GM20000 (cell line): ENCODE data around the gene SIGLEC12.
"Not testable (repeated sequence)": the region's sequence is repeated elsewhere in the genome, so short reads cannot be mapped to it uniquely, and the experiment has no call there.

Experiments used
- DNase-seq: peaks from one replicate; pipeline ENCODE4 v3.0.0; 2012; ENCODE audit warnings: low spot score
- TF ChIP-seq, protein P1 (sequence below): IDR thresholded peaks from 2 replicates; pipeline ENCODE4 v1.5.1; 2012; ENCODE audit warnings: mild to moderate bottlenecking, control low read depth; ENCODE audit errors: extremely low read depth, missing control alignments

SIGLEC12 gene

DNA sequence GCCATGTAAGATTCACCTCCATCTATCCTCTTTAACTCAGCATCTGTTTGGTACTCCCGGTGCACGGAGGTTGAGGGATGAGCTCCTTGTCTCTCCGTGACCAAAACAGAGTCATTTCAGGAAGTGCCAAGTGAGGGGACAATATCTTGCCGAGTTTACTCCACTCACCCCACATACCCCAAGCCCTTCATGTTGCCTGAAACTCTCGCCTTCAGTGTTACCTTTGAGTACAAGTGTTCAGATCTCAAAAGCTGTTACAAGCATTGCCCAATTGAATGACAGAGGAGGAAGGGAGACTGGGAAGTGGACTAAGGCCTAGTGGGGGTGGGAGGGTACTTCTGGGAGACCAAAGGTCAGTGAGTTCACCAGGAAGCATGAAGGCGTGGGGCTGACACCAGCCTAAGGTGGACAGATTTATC lies 6.0 kb upstream of the SIGLEC12 start:
- TF ChIP-seq, protein P1, sequence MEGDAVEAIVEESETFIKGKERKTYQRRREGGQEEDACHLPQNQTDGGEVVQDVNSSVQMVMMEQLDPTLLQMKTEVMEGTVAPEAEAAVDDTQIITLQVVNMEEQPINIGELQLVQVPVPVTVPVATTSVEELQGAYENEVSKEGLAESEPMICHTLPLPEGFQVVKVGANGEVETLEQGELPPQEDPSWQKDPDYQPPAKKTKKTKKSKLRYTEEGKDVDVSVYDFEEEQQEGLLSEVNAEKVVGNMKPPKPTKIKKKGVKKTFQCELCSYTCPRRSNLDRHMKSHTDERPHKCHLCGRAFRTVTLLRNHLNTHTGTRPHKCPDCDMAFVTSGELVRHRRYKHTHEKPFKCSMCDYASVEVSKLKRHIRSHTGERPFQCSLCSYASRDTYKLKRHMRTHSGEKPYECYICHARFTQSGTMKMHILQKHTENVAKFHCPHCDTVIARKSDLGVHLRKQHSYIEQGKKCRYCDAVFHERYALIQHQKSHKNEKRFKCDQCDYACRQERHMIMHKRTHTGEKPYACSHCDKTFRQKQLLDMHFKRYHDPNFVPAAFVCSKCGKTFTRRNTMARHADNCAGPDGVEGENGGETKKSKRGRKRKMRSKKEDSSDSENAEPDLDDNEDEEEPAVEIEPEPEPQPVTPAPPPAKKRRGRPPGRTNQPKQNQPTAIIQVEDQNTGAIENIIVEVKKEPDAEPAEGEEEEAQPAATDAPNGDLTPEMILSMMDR: no peak
- DNase-seq: no peak

DNA sequence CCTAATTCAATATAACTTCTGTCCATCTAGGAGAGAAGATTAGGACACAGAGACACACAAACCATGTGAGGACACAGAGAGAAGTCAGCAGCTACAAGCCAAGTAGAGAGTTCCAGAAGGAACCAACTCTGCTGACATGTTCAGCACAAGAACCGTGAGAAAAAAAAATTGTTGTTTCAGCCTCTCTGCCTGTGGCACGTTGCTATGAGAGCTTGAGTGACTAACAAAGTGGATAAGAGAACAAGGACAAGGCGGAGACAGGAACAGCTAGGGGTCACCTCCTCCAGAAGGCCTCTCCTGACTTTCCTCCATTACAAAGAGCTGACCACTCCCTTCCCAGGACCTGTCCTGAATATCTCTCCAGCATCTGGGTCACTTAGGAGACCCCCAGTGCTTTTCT lies 5.6 kb upstream of the SIGLEC12 start:
- TF ChIP-seq, protein P1: no peak
- no peak for DNase-seq

DNA sequence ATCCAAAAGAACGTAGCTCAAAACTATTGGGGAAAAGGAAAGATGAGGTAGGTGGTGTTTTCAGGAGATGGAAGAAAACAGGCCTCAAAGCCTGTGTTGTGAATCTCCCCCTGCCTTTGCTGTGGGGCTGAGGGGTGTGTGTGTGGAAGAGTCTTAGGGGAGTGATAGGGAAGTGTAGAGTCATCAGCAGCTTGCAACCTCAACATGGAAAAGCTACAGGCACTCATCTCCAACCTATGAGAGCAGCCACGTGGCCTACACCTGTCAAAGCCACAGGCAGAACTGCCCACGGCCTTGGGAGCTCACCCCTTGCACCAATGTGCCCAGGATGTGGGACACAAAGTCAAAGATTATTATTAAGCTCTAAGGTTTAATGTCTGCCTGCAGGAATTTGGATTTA lies 4.3 kb upstream of the SIGLEC12 start:
- DNase-seq: no peak
- TF ChIP-seq, protein P1: no peak

DNA sequence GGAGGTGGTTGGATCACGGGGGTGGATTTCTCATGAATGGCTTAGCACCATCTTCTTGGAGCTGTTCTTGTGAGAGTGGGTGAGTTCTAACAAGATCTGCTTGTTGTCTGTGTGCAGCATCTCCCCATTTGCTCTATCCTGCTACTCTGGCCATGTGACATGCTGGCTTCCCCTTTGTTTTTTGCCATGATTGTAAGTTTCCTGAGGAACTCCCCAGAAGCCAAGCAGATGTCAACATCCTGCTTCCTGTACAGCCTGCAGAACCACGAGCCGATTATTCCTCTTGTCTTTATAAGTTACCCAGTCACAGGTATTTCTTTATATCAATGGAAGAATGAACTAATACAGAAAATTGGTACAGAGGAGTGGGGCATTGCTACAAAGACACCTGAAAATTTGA lies 2.3 kb upstream of the SIGLEC12 start:
- TF ChIP-seq, protein P1: no peak
- no peak for DNase-seq

DNA sequence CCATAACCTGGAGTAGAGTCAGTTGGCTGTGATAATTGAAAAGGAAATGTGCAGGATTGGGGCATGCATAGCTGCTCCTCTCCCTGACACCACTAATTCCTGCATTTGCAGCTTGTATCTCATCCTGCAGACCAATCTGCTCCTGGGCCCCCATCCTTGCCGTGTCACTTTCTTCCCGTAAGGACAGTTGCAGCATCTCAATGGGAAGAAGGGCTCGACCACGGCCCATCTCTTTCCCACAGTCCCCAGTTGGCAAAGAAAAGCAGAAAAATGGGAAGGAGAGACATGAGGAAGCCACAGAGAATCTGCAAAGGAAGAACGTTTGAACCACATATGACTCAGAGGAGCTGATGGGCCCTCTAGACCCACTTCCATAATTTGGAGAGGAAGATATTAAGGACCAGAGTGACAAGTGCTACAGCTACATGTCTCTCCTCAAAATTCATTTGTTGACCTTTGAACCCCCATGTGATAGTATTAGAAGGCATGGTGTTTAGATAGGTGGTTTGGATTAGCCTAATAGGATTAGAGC lies 1.8 kb upstream of the SIGLEC12 start:
- TF ChIP-seq, protein P1: no peak
- DNase-seq: no peak

DNA sequence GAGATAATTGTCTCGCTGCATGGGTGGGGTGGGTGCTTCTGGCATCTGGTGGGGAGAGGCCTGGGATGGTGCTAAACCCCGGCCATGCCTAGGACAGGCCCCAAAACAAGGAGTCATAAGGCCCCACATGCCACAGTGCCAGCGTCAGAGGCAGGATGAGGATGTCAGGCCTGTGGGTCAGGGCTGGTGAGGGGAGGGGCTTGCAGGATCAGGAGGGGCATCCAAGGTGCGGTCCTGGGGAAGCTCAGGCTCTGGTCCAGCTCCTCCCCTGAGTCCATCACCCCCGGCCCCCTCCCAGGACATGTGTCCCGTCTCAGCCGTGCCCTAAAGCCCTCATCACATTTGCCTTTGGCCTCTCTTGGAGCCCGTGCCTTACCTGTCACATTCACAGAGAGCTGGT lies 669 bp downstream of the SIGLEC12 start:
- not testable (repeated sequence) for DNase-seq

DNA sequence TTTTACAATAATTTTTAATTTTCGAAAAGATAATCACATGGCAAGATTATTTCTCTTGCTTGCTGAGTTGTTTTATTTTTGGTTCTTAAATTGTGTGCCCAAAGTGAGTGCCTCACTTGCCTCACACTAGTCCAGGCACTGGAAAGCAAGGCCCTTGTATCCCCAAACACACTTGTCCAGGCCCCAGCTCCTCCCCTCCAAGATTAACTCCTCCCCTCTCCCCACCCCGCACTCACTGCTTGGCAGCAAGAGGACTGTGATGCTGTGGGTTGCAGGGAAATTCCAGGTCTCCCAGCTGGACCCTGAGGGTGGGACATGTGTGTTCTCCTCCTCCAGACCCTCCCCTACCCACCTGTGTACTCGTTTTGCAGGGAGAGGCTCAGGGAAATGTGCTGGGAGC lies 3.9 kb downstream of the SIGLEC12 start:
- TF ChIP-seq, protein P1: no peak
- DNase-seq: no peak

DNA sequence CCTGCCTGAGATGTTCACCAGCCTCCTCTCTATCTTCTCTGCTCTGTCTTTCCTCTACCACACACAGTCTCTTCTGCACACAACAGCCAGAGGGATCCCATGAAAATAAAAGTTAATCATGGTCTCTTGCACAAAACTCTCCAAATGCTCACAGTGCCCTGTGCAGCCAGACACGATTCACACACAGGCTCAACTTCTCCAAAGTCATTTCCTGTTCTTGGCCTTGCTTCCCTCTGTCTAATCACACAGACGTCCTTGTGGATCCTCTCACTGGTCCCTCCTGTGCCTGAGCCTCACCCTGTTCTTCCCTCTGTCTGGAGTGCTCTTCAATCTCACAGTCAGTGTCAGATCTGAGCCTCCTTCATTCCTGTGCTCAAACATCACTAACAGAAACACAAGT lies 7.8 kb downstream of the SIGLEC12 start:
- TF ChIP-seq, protein P1: no peak
- no peak for DNase-seq
